ENCODE results near the gene METTL25B.

METTL25B gene

GRCh38 chr1:156773607-156774006, 45.3 kb downstream of the METTL25B start:
- DNase-seq: no peak

GRCh38 chr1:156775799-156776198, 47.5 kb downstream of the METTL25B start:
- DNase-seq: no peak

- DNase-seq: no peak
Measured at GRCh38 chr1:156776942-156777341, 48.7 kb downstream of the METTL25B start.

- no peak for DNase-seq
Measured at GRCh38 chr1:156777573-156777972, 49.3 kb downstream of the METTL25B start.

- DNase-seq: no peak
Measured at GRCh38 chr1:156781585-156782186, 53.4 kb downstream of the METTL25B start.

- DNase-seq: no peak
Measured at GRCh38 chr1:156785458-156785857, 57.2 kb downstream of the METTL25B start.

Measured in NCI-H2029 (cell line).